PC-9 (cell line): ENCODE results near the gene MAGI1. TPM values are rescaled to one million over a fixed set of nuclear protein-coding genes. Genes with fewer than 3 reads are reported as not detected.

Experiments used
- BruUV-seq: library from RNA; stranded (reverse); fragments of 400-500 nt; replicated peaks from 2 replicates; lab custom pipeline; 2021; lab: Mats Ljungman, UMichigan
- CTCF ChIA-PET: fragments of 300-600 bp; sonication (Branson Sonifier 250); formaldehyde crosslinking; loops from one replicate; lab custom pipeline; 2022; ENCODE audit warnings: antibody characterized with exemption; lab: Charles Lee
- POLR2A ChIA-PET: fragments of 300-600 bp; sonication (Branson Sonifier 250); formaldehyde crosslinking; loops from one replicate; lab custom pipeline; 2022; ENCODE audit warnings: antibody characterized with exemption; ENCODE audit not compliant: unreplicated experiment; lab: Charles Lee
- DNase-seq, 2 experiments: peaks; one replicate each; pipeline versions ENCODE4 v3.0.0 to v3.0.0-alpha.2; 2015 to 2022; ENCODE audit warnings: mixed read lengths in 1 of 2
- H2AFZ ChIP-seq: fragments of 200-600 bp; sonication (generic); 2 replicates; pipeline ENCODE4 v1.8.1; 2017; ENCODE audit warnings: antibody characterized with exemption
- H3F3A ChIP-seq: fragments of 200-600 bp; sonication (generic); 2 replicates; pipeline ENCODE4 v1.8.1; 2017; ENCODE audit warnings: antibody characterized with exemption, mild to moderate bottlenecking, low read depth; ENCODE audit not compliant: insufficient read depth
- H3K27ac ChIP-seq: fragments of 200-600 bp; sonication (generic); 2 replicates; pipeline ENCODE4 v1.6.1; 2016; ENCODE audit warnings: mixed run types
- H3K27me3 ChIP-seq: fragments of 200-600 bp; sonication (generic); 2 replicates; pipeline ENCODE4 v1.6.1; 2016; ENCODE audit warnings: low read depth, mixed run types; ENCODE audit not compliant: insufficient read depth
- H3K36me3 ChIP-seq: fragments of 200-600 bp; sonication (generic); 2 replicates; pipeline ENCODE4 v1.6.1; 2016; ENCODE audit warnings: low read depth, mixed run types
- H3K4me1 ChIP-seq: fragments of 200-600 bp; sonication (generic); replicated peaks from 2 replicates; pipeline ENCODE4 v1.6.1; 2016; ENCODE audit warnings: mixed run types; ENCODE audit not compliant: insufficient read depth
- H3K4me2 ChIP-seq: fragments of 200-600 bp; sonication (generic); 2 replicates; pipeline ENCODE4 v1.6.1; 2017; ENCODE audit warnings: mixed run types
- H3K4me3 ChIP-seq: fragments of 200-600 bp; sonication (generic); 2 replicates; pipeline ENCODE4 v1.6.1; 2016; ENCODE audit warnings: mixed run types
- H3K79me2 ChIP-seq: fragments of 200-600 bp; sonication (generic); 2 replicates; pipeline ENCODE4 v1.6.1; 2017; ENCODE audit warnings: low read depth, mixed run types
- H3K9me2 ChIP-seq: fragments of 200-600 bp; sonication (generic); 2 replicates; pipeline ENCODE4 v1.8.1; 2017; ENCODE audit warnings: mild to moderate bottlenecking; ENCODE audit not compliant: insufficient read depth
- H3K9me3 ChIP-seq: fragments of 200-600 bp; sonication (generic); 2 replicates; pipeline ENCODE4 v1.8.1; 2016; ENCODE audit warnings: low read depth; ENCODE audit not compliant: insufficient read depth
- H4K20me1 ChIP-seq: fragments of 200-600 bp; sonication (generic); 2 replicates; pipeline ENCODE4 v1.8.1; 2017; ENCODE audit not compliant: insufficient read depth
- CTCF ChIP-seq: fragments of 200-600 bp; sonication (generic); conservative IDR thresholded peaks from 2 replicates; pipeline ENCODE4 v1.6.1; 2017; ENCODE audit warnings: mixed run types, antibody characterized with exemption, mild to moderate bottlenecking, moderate library complexity
- EZH2 ChIP-seq: fragments of 200-600 bp; sonication (generic); IDR thresholded peaks from 2 replicates; pipeline ENCODE4 v1.8.0; 2017; ENCODE audit warnings: antibody characterized with exemption, low read depth
- intact Hi-C: fragments of 100-400 bp; cut with micrococcal nuclease; formaldehyde crosslinking; loops from one replicate; pipeline ENCODE4 v1.10.0; 2022; ENCODE audit not compliant: unreplicated experiment
- total RNA-seq: library from RNA; stranded (reverse); gene quantifications from 2 replicates; pipeline ENCODE4 v1.2.3, GENCODE V29; 2021

MAGI1 gene
- total RNA-seq, 1 experiment from 2014 or later, result 23.3 TPM

GRCh38 chr3:65958216-65958615, 80.5 kb downstream of the MAGI1 start:
- H3K27ac ChIP-seq, result no peak overlapping the region
- peaks cover 55% of the 10 kb centered on the region for H3K79me2 ChIP-seq
- peak in 1 of 2 experiments; percentile 45 for DNase-seq
- no peaks in the 10 kb centered on the region for H3K9me3 ChIP-seq
- peaks cover 44% of the 10 kb centered on the region for H3K4me1 ChIP-seq
- no peak overlapping the region for H2AFZ ChIP-seq
- H3K9me2 ChIP-seq, result no peaks in the 10 kb centered on the region
- H3K4me3 ChIP-seq, result no peak overlapping the region
- H4K20me1 ChIP-seq, result no peaks in the 10 kb centered on the region
- intact Hi-C loops, result no loop called here
- ChIA-PET POLR2A (no interaction called here), CTCF (no interaction called here)
- no peak overlapping the region for H3K4me2 ChIP-seq
- BruUV-seq, result no TSS peak
- peaks cover 27% of the 10 kb centered on the region; the same call in 1 of the 2 replicates for H3F3A ChIP-seq
- no peaks in the 10 kb centered on the region for H3K36me3 ChIP-seq
- TF ChIP-seq CTCF, result no peak
- no peak for TF ChIP-seq EZH2
- no peaks in the 10 kb centered on the region for H3K27me3 ChIP-seq

- DNase-seq, result peak in 1 of 2 experiments; percentile 84
- Histone ChIP-seq H3K36me3 (no peaks in the 10 kb centered on the region), H3K9me2 (no peaks in the 10 kb centered on the region), H2AFZ (no peak overlapping the region), H3K27ac (peak overlapping the region; percentile 100), H3F3A (peaks cover 49% of the 10 kb centered on the region), H3K9me3 (no peaks in the 10 kb centered on the region), H3K4me1 (peaks cover 66% of the 10 kb centered on the region), H3K4me2 (peak overlapping the region; percentile 75), H3K79me2 (peaks cover 44% of the 10 kb centered on the region), H3K27me3 (no peaks in the 10 kb centered on the region), H4K20me1 (no peaks in the 10 kb centered on the region), H3K4me3 (peak overlapping the region; percentile 38; the same call in 1 of the 2 replicates)
- BruUV-seq, result no TSS peak
- intact Hi-C loops, result no loop called here
- TF ChIP-seq EZH2, result no peak
- TF ChIP-seq CTCF, result no peak
- CTCF ChIA-PET, result no interaction called here
- POLR2A ChIA-PET, result interaction anchor here (0.6 kb wide), 2 partner anchors 41 to 94 kb away, joined by 4 to 9 read pairs; no protein-coding TSS in a partner anchor
Observed at GRCh38 chr3:65955792-65956477, 82.8 kb downstream of the MAGI1 start.

- H3K9me2 ChIP-seq, result no peaks in the 10 kb centered on the region
- TSS peak; percentile 98 for BruUV-seq
- H3F3A ChIP-seq, result peaks cover 49% of the 10 kb centered on the region
- intact Hi-C loops, result loop anchor here (1.0 to 5.0 kb wide), 8 partner anchors 10 to 185 kb away; no protein-coding TSS in a partner anchor
- TF ChIP-seq EZH2, result no peak
- no peak for TF ChIP-seq CTCF
- peaks cover 72% of the 10 kb centered on the region for H3K4me1 ChIP-seq
- H3K9me3 ChIP-seq, result no peaks in the 10 kb centered on the region
- H3K4me3 ChIP-seq, result peak overlapping the region; percentile 31
- ChIA-PET CTCF (no interaction called here), POLR2A (interaction anchor here (0.5 to 1.2 kb wide), 4 partner anchors 42 to 120 kb away, joined by 3 to 25 read pairs (median 6); no protein-coding TSS in a partner anchor)
- peaks cover 44% of the 10 kb centered on the region for H3K79me2 ChIP-seq
- H3K27ac ChIP-seq, result peak overlapping the region; percentile 100
- H3K36me3 ChIP-seq, result no peaks in the 10 kb centered on the region
- no peak overlapping the region for H2AFZ ChIP-seq
- DNase-seq, result peak in 1 of 2 experiments; percentile 39
- H3K27me3 ChIP-seq, result no peaks in the 10 kb centered on the region
- no peaks in the 10 kb centered on the region for H4K20me1 ChIP-seq
- peak overlapping the region; percentile 75 for H3K4me2 ChIP-seq
Observed at GRCh38 chr3:65953881-65954733, 84.6 kb downstream of the MAGI1 start.
